SW480 (cell line): ENCODE data around the gene KLHL41.
"Not testable (repeated sequence)": the region's sequence is repeated elsewhere in the genome, so short reads cannot be mapped to it uniquely, and the experiment has no call there.

Source experiments
- DNase-seq: peaks from one replicate; pipeline ENCODE4 v3.0.0-alpha.2; 2016; ENCODE audit warnings: low spot score

Gene KLHL41

GRCh38 chr2:169573160-169573973, 63.9 kb downstream of the KLHL41 start, which contains the start of gene FASTKD1:
FASTKD1 (minus strand) TSS chr2:169573865; CDS start chr2:169572029, 1,836 bp downstream.
- peak; percentile 91 for DNase-seq

GRCh38 chr2:169573974-169574299, 64.4 kb downstream of the KLHL41 start:
- no peak for DNase-seq

GRCh38 chr2:169574539-169574938, 65.0 kb downstream of the KLHL41 start:
- not testable (repeated sequence) for DNase-seq

- DNase-seq, result not testable (repeated sequence)
Measured at GRCh38 chr2:169575264-169575663, 65.8 kb downstream of the KLHL41 start.
